SK-N-SH (cell line): ENCODE measurements around the gene TMPRSS2. TPM values are rescaled to one million over a fixed set of nuclear protein-coding genes. Genes with fewer than 3 reads are reported as not detected.

Experiments
- CTCF ChIA-PET: fragments of 300-600, 350-600 bp; formaldehyde crosslinking; extraction: SDS; loops from one replicate; lab custom pipeline; 2021; lab: Yijun Ruan, JAX
- POLR2A ChIA-PET: fragments of 350-600 bp; sonication (Branson Sonifier 250); formaldehyde crosslinking; extraction: SDS; loops from one replicate; lab custom pipeline; 2020; ENCODE audit warnings: antibody characterized with exemption, inconsistent platforms; lab: Yijun Ruan, JAX
- DNase-seq: peaks from one replicate; pipeline ENCODE4 v3.0.0; 2012
- H2AFZ ChIP-seq: fragments of 200-600 bp; sonication (generic); 2 replicates; pipeline ENCODE4 v1.8.1; 2016; ENCODE audit warnings: antibody characterized with exemption, mild to moderate bottlenecking, low read depth
- H3F3A ChIP-seq: fragments of 200-600 bp; sonication (generic); replicated peaks from 2 replicates; pipeline ENCODE3; 2016; ENCODE audit warnings: antibody characterized with exemption, mild to moderate bottlenecking; ENCODE audit not compliant: insufficient read depth
- H3K27ac ChIP-seq, 2 experiments: fragments of 200-500 bp in 1 of 2; fragments of 200-600 bp in 1 of 2; sonication (Bioruptor generic) in 1 of 2; sonication (generic), shearing (Covaris generic) in 1 of 2; 2 replicates each; pipeline versions ENCODE4 v1.5.1 to v1.6.1; 2014 to 2016; ENCODE audit warnings: low read depth in 2 of 2, inconsistent platforms in 1 of 2, low read length in 1 of 2, mild to moderate bottlenecking in 1 of 2, mixed read lengths in 1 of 2
- H3K27me3 ChIP-seq: fragments of 200-600 bp; sonication (generic), shearing (Covaris generic); 2 replicates; pipeline ENCODE4 v1.6.1; 2016; ENCODE audit warnings: mixed run types; ENCODE audit not compliant: insufficient read depth
- H3K36me3 ChIP-seq, 2 experiments: fragments of 200-500 bp in 1 of 2; fragments of 200-600 bp in 1 of 2; sonication (Bioruptor generic) in 1 of 2; sonication (generic) in 1 of 2; replicated peaks in 1 of 2; 2 replicates each; pipeline versions ENCODE3 to v1.5.1; 2014 to 2016; ENCODE audit warnings: low read length in 1 of 2, mild to moderate bottlenecking in 1 of 2; ENCODE audit not compliant: insufficient read depth in 2 of 2, control insufficient read depth in 1 of 2
- H3K4me1 ChIP-seq, 2 experiments: fragments of 200-500 bp in 1 of 2; fragments of 200-600 bp in 1 of 2; sonication (Bioruptor generic) in 1 of 2; sonication (generic), shearing (Covaris generic) in 1 of 2; 2 replicates each; pipeline versions ENCODE4 v1.5.1 to v1.6.1; 2014 to 2016; ENCODE audit warnings: low read depth in 1 of 2, low read length in 1 of 2, mixed run types in 1 of 2; ENCODE audit not compliant: insufficient read depth in 2 of 2, control insufficient read depth in 1 of 2
- H3K4me2 ChIP-seq: fragments of 200-600 bp; sonication (generic), shearing (Covaris generic); 2 replicates; pipeline ENCODE4 v1.6.1; 2017; ENCODE audit warnings: mixed run types
- H3K4me3 ChIP-seq, 2 experiments: fragments of 200-500 bp in 1 of 2; fragments of 200-600 bp in 1 of 2; sonication (Bioruptor generic) in 1 of 2; sonication (generic), shearing (Covaris generic) in 1 of 2; 2 replicates each; pipeline versions ENCODE4 v1.5.1 to v1.8.1; 2014 to 2016; ENCODE audit warnings: low read depth in 2 of 2, inconsistent platforms in 1 of 2, low read length in 1 of 2, mild to moderate bottlenecking in 1 of 2, mixed read lengths in 1 of 2, moderate library complexity in 1 of 2
- H3K79me2 ChIP-seq: fragments of 200-600 bp; sonication (generic); 2 replicates; pipeline ENCODE4 v1.8.1; 2017; ENCODE audit warnings: mild to moderate bottlenecking; ENCODE audit not compliant: insufficient read depth
- H3K9ac ChIP-seq: fragments of 200-600 bp; sonication (generic); 2 replicates; pipeline ENCODE4 v1.6.1; 2017; ENCODE audit warnings: mixed run types
- H3K9me2 ChIP-seq: fragments of 200-600 bp; sonication (generic); 2 replicates; pipeline ENCODE4 v1.6.1; 2017; ENCODE audit warnings: mixed run types
- H3K9me3 ChIP-seq: fragments of 200-600 bp; sonication (generic); 2 replicates; pipeline ENCODE4 v1.6.1; 2017; ENCODE audit warnings: mixed run types, mild to moderate bottlenecking, moderate library complexity
- H4K20me1 ChIP-seq: fragments of 200-600 bp; sonication (generic); 2 replicates; pipeline ENCODE4 v1.6.1; 2017; ENCODE audit warnings: mild to moderate bottlenecking, mixed run types; ENCODE audit not compliant: insufficient read depth
- ELF1 ChIP-seq: IDR thresholded peaks from 2 replicates; pipeline ENCODE4 v1.4.0; 2012
- FOXJ3 ChIP-seq: sonication (generic); formaldehyde crosslinking; IDR thresholded peaks from 2 replicates; pipeline ENCODE4 v1.5.1; 2020; ENCODE audit warnings: mild to moderate bottlenecking, missing genetic modification reagents
- FOXM1 ChIP-seq: IDR thresholded peaks from 2 replicates; pipeline ENCODE4 v1.4.0; 2012; ENCODE audit warnings: low read depth, mild to moderate bottlenecking
- GATA2 ChIP-seq: sonication (generic); formaldehyde crosslinking; IDR thresholded peaks from 2 replicates; pipeline ENCODE4 v1.5.0; 2020; ENCODE audit warnings: mild to moderate bottlenecking, missing genetic modification reagents
- MAX ChIP-seq: IDR thresholded peaks from 2 replicates; pipeline ENCODE4 v1.4.0; 2012; ENCODE audit warnings: low read depth
- MXI1 ChIP-seq: IDR thresholded peaks from 2 replicates; pipeline ENCODE4 v1.6.1; 2012; ENCODE audit warnings: mild to moderate bottlenecking, low read depth, low read length, improper control_type of control experiment
- RAD21 ChIP-seq: IDR thresholded peaks from 2 replicates; pipeline ENCODE4 v1.6.1; 2012; ENCODE audit warnings: mild to moderate bottlenecking, low read length
- RCOR1 ChIP-seq: fragments of 150-350 bp; IDR thresholded peaks from 2 replicates; pipeline ENCODE4 v1.6.1; 2017; ENCODE audit warnings: antibody characterized with exemption, low read length
- REST ChIP-seq: IDR thresholded peaks from 2 replicates; pipeline ENCODE4 v1.6.1; 2012; ENCODE audit warnings: mild to moderate bottlenecking, low read depth, low read length, moderate library complexity
- RFX5 ChIP-seq: IDR thresholded peaks from 2 replicates; pipeline ENCODE4 v1.6.1; 2012; ENCODE audit warnings: mild to moderate bottlenecking, improper control_type of control experiment, low read length
- RXRA ChIP-seq: IDR thresholded peaks from 2 replicates; pipeline ENCODE4 v1.4.0; 2012; ENCODE audit warnings: low read depth, mild to moderate bottlenecking, borderline replicate concordance
- SIN3A ChIP-seq: IDR thresholded peaks from 2 replicates; pipeline ENCODE4 v1.6.1; 2012; ENCODE audit warnings: low read depth, mild to moderate bottlenecking, low read length, moderate library complexity, borderline replicate concordance
- TAF1 ChIP-seq: IDR thresholded peaks from 2 replicates; pipeline ENCODE4 v1.6.1; 2012; ENCODE audit warnings: low read depth, mild to moderate bottlenecking, low read length, moderate library complexity, borderline replicate concordance
- TCF12 ChIP-seq: IDR thresholded peaks from 2 replicates; pipeline ENCODE4 v1.4.0; 2012
- USF2 ChIP-seq: fragments of 150-350 bp; IDR thresholded peaks from 2 replicates; pipeline ENCODE4 v1.6.1; 2017; ENCODE audit warnings: antibody characterized with exemption, low read length, low read depth, borderline replicate concordance
- YY1 ChIP-seq: IDR thresholded peaks from 2 replicates; pipeline ENCODE4 v1.4.0; 2012; ENCODE audit warnings: low read depth, mild to moderate bottlenecking
- whole genome bisulfite sequencing: methylation state at CpG from one replicate; pipeline ENCODE4 v1.1.6; 2017; ENCODE audit warnings: low lambda C conversion rate; 5-methylcytosine and 5-hydroxymethylcytosine counted together
- polyA plus RNA-seq, 3 experiments: library from polyadenylated mRNA; depleted of rRNA; stranded (reverse); fragments of >200 nt; gene quantifications; 2 replicates each; pipeline ENCODE4 v1.2.3, GENCODE V29; 2012
- TF ChIP-seq, protein P1 (sequence below): fragments of 150-350 bp; IDR thresholded peaks from 2 replicates; pipeline ENCODE4 v1.6.1; 2016; ENCODE audit warnings: mild to moderate bottlenecking, low read depth, low read length
- TF ChIP-seq, protein P2 (sequence below): IDR thresholded peaks from 2 replicates; pipeline ENCODE4; 2012

Gene TMPRSS2
- polyA plus RNA-seq, 1 of the 3 experiments (the other 2 are of a cell fraction) = not detected

- TF ChIP-seq FOXM1 = no peak
- TF ChIP-seq, all 33 proteins: peak for 0
Observed at GRCh38 chr21:41530366-41530765, 22.4 kb upstream of the TMPRSS2 start (continued).

DNA sequence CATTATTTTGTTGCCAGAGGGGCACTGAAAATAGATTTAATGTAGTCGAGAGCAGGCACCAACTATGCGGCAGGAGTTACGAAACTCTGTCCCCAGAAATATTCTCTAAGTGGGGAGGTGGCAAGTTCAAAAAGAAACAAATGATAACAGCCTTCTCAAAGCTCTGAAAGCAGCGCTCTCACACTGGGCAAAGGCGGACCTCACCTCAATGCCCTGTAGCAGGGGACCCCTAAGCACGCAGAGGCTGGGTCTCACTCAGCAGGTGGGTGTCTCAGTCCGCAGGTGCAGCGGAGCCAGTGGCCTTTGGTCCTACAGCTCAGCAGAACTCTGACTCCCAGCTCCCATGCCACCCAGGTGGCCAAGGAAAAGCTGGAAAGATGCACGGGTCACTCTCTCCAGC lies 21.8 kb upstream of the TMPRSS2 start:
- Histone ChIP-seq H3K4me2 (no peak overlapping the region), H3K9me2 (no peaks in the 10 kb centered on the region), H3K79me2 (no peaks in the 10 kb centered on the region), H3F3A (no peaks in the 10 kb centered on the region), H4K20me1 (no peaks in the 10 kb centered on the region), H3K4me3 (no peak overlapping the region), H3K9me3 (no peaks in the 10 kb centered on the region), H2AFZ (no peak overlapping the region), H3K9ac (no peak overlapping the region), H3K27ac (no peak overlapping the region), H3K36me3 (no peaks in the 10 kb centered on the region), H3K27me3 (peaks cover 34% of the 10 kb centered on the region; the same call in 1 of the 2 replicates), H3K4me1 (no peaks in the 10 kb centered on the region)
- ChIA-PET POLR2A (no interaction called here), CTCF (no interaction called here)
- TF ChIP-seq TAF1 (no peak), TCF12 (no peak), MAX (no peak), FOXJ3 (CRISPR knock-in tag) (no peak), MXI1 (no peak), GATA2 (CRISPR knock-in tag) (no peak), RXRA (no peak), RFX5 (no peak), REST (no peak), ELF1 (no peak), YY1 (no peak), USF2 (no peak), SIN3A (no peak), RAD21 (no peak), RCOR1 (no peak)
- TF ChIP-seq, protein P1, sequence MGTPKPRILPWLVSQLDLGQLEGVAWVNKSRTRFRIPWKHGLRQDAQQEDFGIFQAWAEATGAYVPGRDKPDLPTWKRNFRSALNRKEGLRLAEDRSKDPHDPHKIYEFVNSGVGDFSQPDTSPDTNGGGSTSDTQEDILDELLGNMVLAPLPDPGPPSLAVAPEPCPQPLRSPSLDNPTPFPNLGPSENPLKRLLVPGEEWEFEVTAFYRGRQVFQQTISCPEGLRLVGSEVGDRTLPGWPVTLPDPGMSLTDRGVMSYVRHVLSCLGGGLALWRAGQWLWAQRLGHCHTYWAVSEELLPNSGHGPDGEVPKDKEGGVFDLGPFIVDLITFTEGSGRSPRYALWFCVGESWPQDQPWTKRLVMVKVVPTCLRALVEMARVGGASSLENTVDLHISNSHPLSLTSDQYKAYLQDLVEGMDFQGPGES = no peak
- TF ChIP-seq, protein P2, sequence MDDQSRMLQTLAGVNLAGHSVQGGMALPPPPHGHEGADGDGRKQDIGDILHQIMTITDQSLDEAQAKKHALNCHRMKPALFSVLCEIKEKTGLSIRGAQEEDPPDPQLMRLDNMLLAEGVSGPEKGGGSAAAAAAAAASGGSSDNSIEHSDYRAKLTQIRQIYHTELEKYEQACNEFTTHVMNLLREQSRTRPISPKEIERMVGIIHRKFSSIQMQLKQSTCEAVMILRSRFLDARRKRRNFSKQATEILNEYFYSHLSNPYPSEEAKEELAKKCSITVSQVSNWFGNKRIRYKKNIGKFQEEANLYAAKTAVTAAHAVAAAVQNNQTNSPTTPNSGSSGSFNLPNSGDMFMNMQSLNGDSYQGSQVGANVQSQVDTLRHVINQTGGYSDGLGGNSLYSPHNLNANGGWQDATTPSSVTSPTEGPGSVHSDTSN = no peak
- no peak for DNase-seq
- 48% methylated on average over 8 of the region's 9 CpGs for WGBS
